HG02763 (cell line): Measurements from ENCODE around the gene ZNF526.

Experiments
- ATAC-seq: cut with Tn5 transposase; IDR thresholded peaks from one replicate; pipeline ENCODE4 v1.9.1; 2021; ENCODE audit warnings: mild to moderate bottlenecking, moderate library complexity; ENCODE audit not compliant: unreplicated experiment

ZNF526 gene

GRCh38 chr19:42196011-42197001 is 23.8 kb upstream of the ZNF526 start:
- ATAC-seq = no peak

- no peak for ATAC-seq
Measured at GRCh38 chr19:42197375-42197817, 22.7 kb upstream of the ZNF526 start.

GRCh38 chr19:42198676-42199439 is 21.3 kb upstream of the ZNF526 start:
- peak; percentile 40 for ATAC-seq

- peak; percentile 39 for ATAC-seq
Measured at GRCh38 chr19:42199440-42200115, 20.5 kb upstream of the ZNF526 start.

- no peak for ATAC-seq
Measured at GRCh38 chr19:42200116-42200715, 19.9 kb upstream of the ZNF526 start.

GRCh38 chr19:42201489-42202289 is 18.4 kb upstream of the ZNF526 start:
- ATAC-seq = no peak

- no peak for ATAC-seq
Measured at GRCh38 chr19:42202290-42202880, 17.7 kb upstream of the ZNF526 start.

- no peak for ATAC-seq
Measured at GRCh38 chr19:42203700-42204099, 16.4 kb upstream of the ZNF526 start.

- no peak for ATAC-seq
Measured at GRCh38 chr19:42204664-42205063, 15.4 kb upstream of the ZNF526 start.

GRCh38 chr19:42206871-42207755 is 13.0 kb upstream of the ZNF526 start:
- ATAC-seq = no peak

- ATAC-seq = no peak
Measured at GRCh38 chr19:42207767-42208271, 12.3 kb upstream of the ZNF526 start.

GRCh38 chr19:42208612-42209011 is 11.5 kb upstream of the ZNF526 start:
- no peak for ATAC-seq

GRCh38 chr19:42212886-42213285 is 7.2 kb upstream of the ZNF526 start:
- no peak for ATAC-seq

GRCh38 chr19:42214810-42215485 is 5.2 kb upstream of the ZNF526 start:
- ATAC-seq = no peak

GRCh38 chr19:42216653-42217519 is 3.2 kb upstream of the ZNF526 start:
- ATAC-seq = no peak

GRCh38 chr19:42217520-42218437 is 2.3 kb upstream of the ZNF526 start, which contains the start of gene DEDD2:
TSS of gene DEDD2 (minus strand) at chr19:42217677. CDS start at chr19:42217007, 670 bp downstream.
- ATAC-seq = peak; percentile 78
